ENCODE data around the gene TCP11L2.

TCP11L2 gene

GRCh38 chr12:106256524-106256923 is 46.0 kb upstream of the TCP11L2 start:
- no peak for TF ChIP-seq CTCF (conservative IDR thresholded peaks at IDR 0.05; ENCODE audit: low read depth, low read length)

GRCh38 chr12:106258226-106258625 is 44.3 kb upstream of the TCP11L2 start:
- TF ChIP-seq CTCF (conservative IDR thresholded peaks at IDR 0.05; ENCODE audit: low read depth, low read length): no peak
- H3K79me2 ChIP-seq (ENCODE audit: insufficient read depth, low read depth): no peaks in the 10 kb centered on the region
- no peaks in the 10 kb centered on the region for H4K20me1 ChIP-seq (ENCODE audit: insufficient read depth)
- no peaks in the 10 kb centered on the region for H3K27me3 ChIP-seq (ENCODE audit: insufficient read depth, low read depth)
- H3K9ac ChIP-seq: no peak overlapping the region
- no peak overlapping the region for H3K4me2 ChIP-seq
- H3K27ac ChIP-seq: no peak overlapping the region
- H3K4me3 ChIP-seq (IDR thresholded peaks at IDR 0.05; ENCODE audit: insufficient read depth, low read depth, low read length): no peak overlapping the region
- H3K4me1 ChIP-seq (ENCODE audit: low read depth, poor library complexity, severe bottlenecking): no peaks in the 10 kb centered on the region
- no peaks in the 10 kb centered on the region for H3K36me3 ChIP-seq (ENCODE audit: insufficient read depth)
- no peak overlapping the region for H2AFZ ChIP-seq (ENCODE audit: low read depth)

More at GRCh38 chr12:106256524-106256923, 46.0 kb upstream of the TCP11L2 start:
- Histone ChIP-seq H2AFZ (ENCODE audit: low read depth) (no peak overlapping the region), H3K4me1 (ENCODE audit: low read depth, poor library complexity, severe bottlenecking) (no peaks in the 10 kb centered on the region), H3K4me2 (no peak overlapping the region), H4K20me1 (ENCODE audit: insufficient read depth) (no peaks in the 10 kb centered on the region), H3K27ac (no peak overlapping the region), H3K9ac (no peak overlapping the region), H3K79me2 (ENCODE audit: insufficient read depth, low read depth) (no peaks in the 10 kb centered on the region), H3K4me3 (IDR thresholded peaks at IDR 0.05; ENCODE audit: insufficient read depth, low read depth, low read length) (no peak overlapping the region), H3K36me3 (ENCODE audit: insufficient read depth) (no peaks in the 10 kb centered on the region), H3K27me3 (ENCODE audit: insufficient read depth, low read depth) (no peaks in the 10 kb centered on the region)

GRCh38 chr12:106258935-106259334 is 43.6 kb upstream of the TCP11L2 start:
- H3K4me1 ChIP-seq (ENCODE audit: low read depth, poor library complexity, severe bottlenecking): no peaks in the 10 kb centered on the region
- H3K9ac ChIP-seq: no peak overlapping the region
- no peaks in the 10 kb centered on the region for H3K79me2 ChIP-seq (ENCODE audit: insufficient read depth, low read depth)
- no peak overlapping the region for H3K4me3 ChIP-seq (IDR thresholded peaks at IDR 0.05; ENCODE audit: insufficient read depth, low read depth, low read length)
- no peaks in the 10 kb centered on the region for H3K27me3 ChIP-seq (ENCODE audit: insufficient read depth, low read depth)
- H2AFZ ChIP-seq (ENCODE audit: low read depth): no peak overlapping the region
- H3K36me3 ChIP-seq (ENCODE audit: insufficient read depth): no peaks in the 10 kb centered on the region
- no peak overlapping the region for H3K27ac ChIP-seq
- no peak overlapping the region for H3K4me2 ChIP-seq
- no peaks in the 10 kb centered on the region for H4K20me1 ChIP-seq (ENCODE audit: insufficient read depth)
- no peak for TF ChIP-seq CTCF (conservative IDR thresholded peaks at IDR 0.05; ENCODE audit: low read depth, low read length)

GRCh38 chr12:106265116-106265515 is 37.4 kb upstream of the TCP11L2 start:
- no peaks in the 10 kb centered on the region for H4K20me1 ChIP-seq (ENCODE audit: insufficient read depth)
- H3K4me3 ChIP-seq (IDR thresholded peaks at IDR 0.05; ENCODE audit: insufficient read depth, low read depth, low read length): no peak overlapping the region
- no peaks in the 10 kb centered on the region for H3K36me3 ChIP-seq (ENCODE audit: insufficient read depth)
- no peak overlapping the region for H3K4me2 ChIP-seq
- no peak overlapping the region for H3K9ac ChIP-seq
- no peaks in the 10 kb centered on the region for H3K79me2 ChIP-seq (ENCODE audit: insufficient read depth, low read depth)
- TF ChIP-seq CTCF (conservative IDR thresholded peaks at IDR 0.05; ENCODE audit: low read depth, low read length): no peak
- H2AFZ ChIP-seq (ENCODE audit: low read depth): no peak overlapping the region
- H3K27ac ChIP-seq: no peak overlapping the region
- no peaks in the 10 kb centered on the region for H3K4me1 ChIP-seq (ENCODE audit: low read depth, poor library complexity, severe bottlenecking)
- H3K27me3 ChIP-seq (ENCODE audit: insufficient read depth, low read depth): no peaks in the 10 kb centered on the region
